ENCODE measurements around the gene MACC1.

MACC1 gene
- 0 to 7.5 (median 1.7) reads per million in 9 experiments for total RNA-seq

- H3K4me3 Mint-ChIP-seq, result peak within 1 kb of the TSS in 1 of 2 donors; percentile 47
- peaks cover 0 to 9% of the 10 kb centered on the region in 2 donors for H3K4me1 Mint-ChIP-seq (ENCODE audit: low read depth in 2 of 2)
- ATAC-seq (replicated peaks) (peak; percentile 86), DNase-seq (peak in 1 of 3 experiments; percentile 4)
- peaks cover 1 to 11% of the 10 kb centered on the region in 2 donors for H3K9me3 Mint-ChIP-seq
- H3K36me3 Mint-ChIP-seq (ENCODE audit: insufficient read depth), result peaks cover 3% of the 10 kb centered on the region
- H3K27me3 Mint-ChIP-seq, result no peaks in the 10 kb centered on the region
- no peak within 1 kb of the TSS for H3K27ac Mint-ChIP-seq
Measured at GRCh38 chr7:20217193-20217948, at the start of gene MACC1. Gene MACC1, minus strand, starts transcription at chr7:20217384. Its CDS starts 55,522 bp downstream, at chr7:20161862.

DNA sequence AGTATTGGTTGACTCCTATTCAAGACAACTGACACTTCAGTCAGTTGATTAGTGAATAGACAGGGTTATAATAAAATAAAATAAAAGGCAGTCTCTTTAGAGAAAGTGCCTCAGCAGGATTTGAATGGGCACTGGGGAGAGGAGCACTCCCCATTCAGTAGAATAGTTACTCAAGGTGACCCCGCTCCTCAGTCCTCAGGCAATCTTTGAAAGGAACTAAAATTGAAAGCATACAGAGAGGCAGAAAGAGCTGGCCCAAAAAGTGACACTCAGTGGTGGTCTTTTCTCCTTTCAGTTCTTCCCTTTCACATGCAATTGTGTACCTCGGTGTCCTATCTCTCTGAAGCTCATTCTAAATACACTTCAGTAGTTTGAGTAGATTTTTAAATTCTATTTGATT is 47.4 kb upstream of the MACC1 start:
- DNase-seq, result no peak
- Mint-ChIP-seq H3K4me1 (ENCODE audit: low read depth in 2 of 2) (no peaks in the 10 kb centered on the region), H3K4me3 (no peak overlapping the region), H3K9me3 (peaks cover 0 to 4% of the 10 kb centered on the region in 2 donors), H3K36me3 (ENCODE audit: insufficient read depth) (peaks cover 3% of the 10 kb centered on the region), H3K27ac (no peak overlapping the region), H3K27me3 (no peaks in the 10 kb centered on the region)
- no peak for ATAC-seq (replicated peaks)

- H3K27ac Mint-ChIP-seq, result no peak overlapping the region
- H3K27me3 Mint-ChIP-seq, result no peaks in the 10 kb centered on the region
- no peaks in the 10 kb centered on the region for H3K36me3 Mint-ChIP-seq (ENCODE audit: insufficient read depth)
- ATAC-seq (replicated peaks) (no peak), DNase-seq (no peak)
- no peak overlapping the region for H3K4me3 Mint-ChIP-seq
- peaks cover 0 to 4% of the 10 kb centered on the region in 2 donors for H3K9me3 Mint-ChIP-seq
- H3K4me1 Mint-ChIP-seq (ENCODE audit: low read depth in 2 of 2), result no peaks in the 10 kb centered on the region
Measured at GRCh38 chr7:20260223-20260622, 43.0 kb upstream of the MACC1 start.

DNA sequence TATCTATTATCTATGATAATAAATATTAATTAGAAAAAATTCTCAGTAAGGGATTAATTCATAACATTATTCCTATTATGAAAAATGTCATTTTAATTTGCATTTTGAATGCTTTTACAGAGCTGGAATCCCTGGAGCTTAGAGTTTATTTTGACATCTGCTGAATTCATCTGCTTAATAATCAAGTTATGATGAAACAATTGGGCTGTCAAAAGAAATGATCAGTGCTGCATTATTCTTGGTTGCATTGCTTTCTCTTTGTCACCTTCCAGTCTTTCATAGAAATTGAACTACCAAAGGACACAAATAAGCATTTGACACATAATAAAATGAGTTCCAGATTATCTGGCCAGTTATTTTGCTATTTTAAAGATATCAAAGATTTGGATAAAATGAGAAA is 40.0 kb upstream of the MACC1 start:
- no peak for DNase-seq
- Mint-ChIP-seq H3K4me1 (ENCODE audit: low read depth in 2 of 2) (no peaks in the 10 kb centered on the region), H3K27ac (no peak overlapping the region), H3K27me3 (no peaks in the 10 kb centered on the region), H3K36me3 (ENCODE audit: insufficient read depth) (no peaks in the 10 kb centered on the region), H3K4me3 (no peak overlapping the region), H3K9me3 (peaks cover 0 to 2% of the 10 kb centered on the region in 2 donors)
- ATAC-seq (replicated peaks), result no peak

DNA sequence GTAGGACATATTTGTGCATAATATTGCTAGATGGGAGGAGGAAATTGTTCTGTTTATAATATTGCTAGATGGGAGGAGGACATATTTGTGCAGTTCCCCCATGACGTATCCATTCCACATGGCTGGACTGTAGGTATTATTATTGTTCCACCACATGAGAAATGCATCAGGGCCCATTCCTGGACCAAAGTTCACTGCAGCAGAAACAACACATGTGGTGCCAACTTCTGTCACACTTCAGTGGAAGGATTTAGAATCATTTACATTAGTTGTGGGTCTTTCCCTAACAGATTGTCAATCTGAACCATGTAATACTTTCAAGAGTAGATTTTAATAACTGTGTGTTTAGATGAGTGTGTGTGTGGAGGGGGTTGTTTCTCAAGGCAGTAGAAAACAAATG is 32.7 kb upstream of the MACC1 start:
- DNase-seq, result no peak
- Mint-ChIP-seq H3K9me3 (peaks cover 3 to 8% of the 10 kb centered on the region in 2 donors), H3K4me1 (ENCODE audit: low read depth in 2 of 2) (no peaks in the 10 kb centered on the region)

DNA sequence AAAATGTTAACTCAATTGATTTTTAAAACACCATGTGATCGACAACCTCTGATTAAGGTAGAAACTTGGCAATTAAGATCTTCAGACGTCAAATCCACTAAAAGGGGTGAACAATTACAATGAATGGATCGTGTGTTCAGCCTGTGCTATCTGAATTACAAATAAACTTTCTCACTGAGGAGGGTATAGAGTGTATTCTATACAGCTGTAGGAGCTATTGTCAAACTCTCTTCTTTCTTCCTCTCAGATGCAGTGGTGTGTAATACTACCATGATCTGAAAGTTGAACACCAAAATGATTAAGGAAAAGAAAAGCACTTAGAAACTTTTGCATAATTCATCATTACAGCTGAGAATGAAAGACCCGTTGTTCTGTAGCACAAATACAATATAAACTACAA is 32.2 kb upstream of the MACC1 start:
- no peaks in the 10 kb centered on the region for H3K4me1 Mint-ChIP-seq (ENCODE audit: low read depth in 2 of 2)

More for the DNA sequence above, 32.7 kb upstream of the MACC1 start:
- no peak overlapping the region for H3K4me3 Mint-ChIP-seq
- no peak overlapping the region for H3K27ac Mint-ChIP-seq
- no peak for ATAC-seq (replicated peaks)
- no peaks in the 10 kb centered on the region for H3K27me3 Mint-ChIP-seq
- no peaks in the 10 kb centered on the region for H3K36me3 Mint-ChIP-seq (ENCODE audit: insufficient read depth)

DNA sequence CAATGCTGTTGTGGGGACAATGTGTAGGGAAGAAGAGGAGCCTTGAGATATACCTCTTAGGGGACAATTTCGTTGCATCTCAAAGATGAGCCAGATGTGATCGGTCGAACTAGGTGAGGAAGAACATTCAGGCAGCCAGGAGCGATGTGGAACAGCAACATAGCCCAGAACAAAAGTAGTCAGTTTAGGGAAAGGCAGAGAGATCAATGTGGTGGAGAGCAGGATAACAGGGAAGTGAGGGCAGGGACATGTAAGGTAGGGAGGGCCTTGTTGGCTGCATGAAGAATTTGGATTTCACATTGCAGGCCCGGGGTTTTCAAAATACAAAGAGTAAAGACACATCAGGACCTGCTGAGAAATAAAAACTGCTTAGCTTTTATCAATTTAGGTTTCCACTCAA is 29.1 kb upstream of the MACC1 start:
- DNase-seq, result no peak
- Mint-ChIP-seq H3K4me1 (ENCODE audit: low read depth in 2 of 2) (no peaks in the 10 kb centered on the region), H3K9me3 (peaks cover 4 to 8% of the 10 kb centered on the region in 2 donors), H3K4me3 (no peak overlapping the region), H3K27me3 (no peaks in the 10 kb centered on the region), H3K27ac (no peak overlapping the region), H3K36me3 (ENCODE audit: insufficient read depth) (no peaks in the 10 kb centered on the region)
- no peak for ATAC-seq (replicated peaks)

More for the DNA sequence above, 32.2 kb upstream of the MACC1 start:
- ATAC-seq (replicated peaks) (no peak), DNase-seq (no peak)
- no peak overlapping the region for H3K27ac Mint-ChIP-seq
- H3K9me3 Mint-ChIP-seq, result peaks cover 3 to 8% of the 10 kb centered on the region in 2 donors
- H3K27me3 Mint-ChIP-seq, result no peaks in the 10 kb centered on the region
- H3K36me3 Mint-ChIP-seq (ENCODE audit: insufficient read depth), result no peaks in the 10 kb centered on the region
- no peak overlapping the region for H3K4me3 Mint-ChIP-seq

- ATAC-seq (replicated peaks) (no peak), DNase-seq (no peak)
- Mint-ChIP-seq H3K4me1 (ENCODE audit: low read depth in 2 of 2) (no peaks in the 10 kb centered on the region), H3K36me3 (ENCODE audit: insufficient read depth) (no peaks in the 10 kb centered on the region), H3K27ac (no peak overlapping the region), H3K27me3 (no peaks in the 10 kb centered on the region), H3K4me3 (no peak overlapping the region), H3K9me3 (peaks cover 4 to 8% of the 10 kb centered on the region in 2 donors)
Measured at GRCh38 chr7:20244334-20245120, 27.3 kb upstream of the MACC1 start.

GRCh38 chr7:20241911-20242261 is 24.7 kb upstream of the MACC1 start:
- H3K27ac Mint-ChIP-seq, result no peak overlapping the region
- peaks cover 0 to 2% of the 10 kb centered on the region in 2 donors for H3K4me1 Mint-ChIP-seq (ENCODE audit: low read depth in 2 of 2)
- ATAC-seq (replicated peaks) (no peak), DNase-seq (no peak)
- H3K4me3 Mint-ChIP-seq, result no peak overlapping the region
- H3K27me3 Mint-ChIP-seq, result no peaks in the 10 kb centered on the region
- H3K36me3 Mint-ChIP-seq (ENCODE audit: insufficient read depth), result no peaks in the 10 kb centered on the region
- H3K9me3 Mint-ChIP-seq, result peaks cover 4 to 10% of the 10 kb centered on the region in 2 donors

DNA sequence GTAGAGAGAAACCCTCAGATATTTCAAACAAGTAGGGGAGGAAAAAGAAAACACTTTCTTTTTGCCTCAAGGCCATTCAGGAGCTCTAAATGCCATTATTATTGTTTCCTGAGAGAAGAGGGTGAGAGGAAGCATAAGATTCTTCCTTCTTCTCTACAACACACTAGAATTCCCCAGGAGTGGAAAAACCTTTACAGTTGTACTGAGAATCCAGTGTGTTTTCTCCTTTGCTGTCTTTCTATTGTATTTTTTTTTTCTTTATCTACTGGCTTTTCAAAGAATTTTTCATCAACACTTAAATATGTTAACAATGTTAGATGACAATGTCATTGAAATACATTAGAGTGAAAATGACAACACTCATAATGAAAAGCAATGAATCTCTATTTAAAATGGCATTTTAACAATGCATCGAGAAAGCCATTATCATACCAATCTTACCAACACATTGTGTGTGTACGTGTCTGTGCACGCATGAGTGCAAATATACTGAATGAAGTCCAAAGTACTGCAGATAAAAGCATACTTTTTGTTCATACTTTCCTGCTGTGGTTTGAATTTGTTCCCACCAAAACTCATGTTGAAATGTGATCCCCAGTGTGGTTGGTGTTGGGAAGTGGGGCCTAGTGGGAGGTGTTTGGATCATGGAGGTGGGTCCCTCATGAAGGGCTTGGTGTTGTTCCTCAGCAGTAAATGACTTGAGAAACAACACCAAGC is 24.2 kb upstream of the MACC1 start:
- no peaks in the 10 kb centered on the region for H3K27me3 Mint-ChIP-seq
- ATAC-seq (replicated peaks), result no peak
- no peaks in the 10 kb centered on the region for H3K36me3 Mint-ChIP-seq (ENCODE audit: insufficient read depth)
- H3K9me3 Mint-ChIP-seq, result peaks cover 4 to 14% of the 10 kb centered on the region in 2 donors
- peaks cover 0 to 2% of the 10 kb centered on the region in 2 donors for H3K4me1 Mint-ChIP-seq (ENCODE audit: low read depth in 2 of 2)
- no peak overlapping the region for H3K27ac Mint-ChIP-seq
- H3K4me3 Mint-ChIP-seq, result no peak overlapping the region
- DNase-seq, result no peak

DNA sequence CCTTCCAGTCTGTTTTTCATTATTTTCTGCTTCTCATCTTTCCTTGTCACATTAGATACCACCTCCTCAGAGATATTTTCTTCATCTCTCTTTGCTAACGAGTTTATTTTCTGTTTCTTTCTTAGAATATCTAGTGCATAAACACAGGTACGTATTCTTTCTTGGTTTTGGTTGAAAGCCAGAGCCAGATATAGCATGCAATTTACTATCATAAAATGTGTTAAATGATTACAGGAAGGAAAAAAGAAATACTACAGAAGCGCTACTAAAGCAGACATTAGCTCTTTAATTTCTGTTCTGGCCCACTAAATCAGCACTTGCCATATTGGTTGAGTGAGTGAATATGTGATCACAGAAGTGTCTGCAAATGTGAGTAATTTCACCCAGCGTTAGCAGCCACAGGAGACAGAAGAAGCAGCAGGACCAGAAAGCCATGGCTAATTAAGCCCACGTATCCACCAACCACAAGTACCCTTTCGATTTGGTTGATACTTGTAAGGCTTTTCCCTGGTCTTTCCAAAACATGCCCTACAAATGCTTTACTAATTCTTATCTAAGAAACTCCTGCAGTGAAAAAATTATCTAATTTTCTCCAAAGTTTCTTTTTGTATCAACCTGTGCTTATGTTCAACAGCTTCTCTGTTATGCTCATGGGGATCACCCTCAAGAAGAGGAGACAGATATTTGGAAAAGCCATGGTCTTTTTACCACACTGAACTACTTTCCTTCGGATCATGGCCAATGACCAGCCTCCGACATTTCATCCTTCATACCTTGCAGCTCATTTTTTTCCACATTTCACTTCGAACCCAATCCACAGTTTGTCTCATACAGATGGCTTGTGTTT is 23.1 kb upstream of the MACC1 start:
- Mint-ChIP-seq H3K27ac (no peak overlapping the region), H3K9me3 (peaks cover 2 to 7% of the 10 kb centered on the region in 2 donors), H3K4me3 (no peak overlapping the region), H3K27me3 (no peaks in the 10 kb centered on the region), H3K36me3 (ENCODE audit: insufficient read depth) (no peaks in the 10 kb centered on the region), H3K4me1 (ENCODE audit: low read depth in 2 of 2) (peaks cover 0 to 2% of the 10 kb centered on the region in 2 donors)
- ATAC-seq (replicated peaks), result no peak
- DNase-seq, result no peak

- peaks cover under 1 to 7% of the 10 kb centered on the region in 2 donors for H3K9me3 Mint-ChIP-seq
- DNase-seq, result no peak
- peak overlapping the region in 1 of 2 donors; percentile 18 for H3K4me3 Mint-ChIP-seq
- no peaks in the 10 kb centered on the region for H3K36me3 Mint-ChIP-seq (ENCODE audit: insufficient read depth)
- no peaks in the 10 kb centered on the region for H3K27me3 Mint-ChIP-seq
- peaks cover 0 to 2% of the 10 kb centered on the region in 2 donors for H3K4me1 Mint-ChIP-seq (ENCODE audit: low read depth in 2 of 2)
- no peak overlapping the region for H3K27ac Mint-ChIP-seq
- ATAC-seq (replicated peaks), result peak; percentile 62
Measured at GRCh38 chr7:20238754-20239324, 21.7 kb upstream of the MACC1 start.
